H9 (cell line): ENCODE data around the gene FBL. TPM values are rescaled to one million over a fixed set of nuclear protein-coding genes. Genes with fewer than 3 reads are reported as not detected.

Experiments
- DNase-seq: peaks from one replicate; pipeline ENCODE4 v3.0.0-alpha.2; 2017
- H2AFZ ChIP-seq: one replicate; pipeline ENCODE4 v1.6.1; 2013; ENCODE audit warnings: mild to moderate bottlenecking, low read length, control low read depth, moderate library complexity
- H2AK5ac ChIP-seq: 2 replicates; pipeline ENCODE4 v1.6.1; 2013; ENCODE audit warnings: low read length, control low read depth, mixed read lengths; ENCODE audit not compliant: insufficient read length
- H2BK120ac ChIP-seq: one replicate; pipeline ENCODE4 v1.6.1; 2013; ENCODE audit warnings: low read depth, mild to moderate bottlenecking, low read length, control low read depth, inconsistent platforms; ENCODE audit not compliant: poor library complexity, severe bottlenecking
- H2BK12ac ChIP-seq: 2 replicates; pipeline ENCODE4 v1.6.1; 2013; ENCODE audit warnings: low read length, control low read depth, mixed read lengths, low read depth; ENCODE audit not compliant: insufficient read length
- H2BK15ac ChIP-seq: 2 replicates; pipeline ENCODE4 v1.6.1; 2013; ENCODE audit warnings: low read depth, low read length, control low read depth
- H2BK20ac ChIP-seq: one replicate; pipeline ENCODE4 v1.6.1; 2013; ENCODE audit warnings: low read depth, mild to moderate bottlenecking, low read length, control low read depth, inconsistent platforms; ENCODE audit not compliant: poor library complexity, severe bottlenecking
- H2BK5ac ChIP-seq: 2 replicates; pipeline ENCODE4 v1.6.1; 2013; ENCODE audit warnings: low read length, control low read depth, mixed read lengths; ENCODE audit not compliant: insufficient read length
- H3K14ac ChIP-seq: 2 replicates; pipeline ENCODE4 v1.6.1; 2013; ENCODE audit warnings: low read length, control low read depth; ENCODE audit not compliant: insufficient read depth
- H3K18ac ChIP-seq: 2 replicates; pipeline ENCODE4 v1.6.1; 2013; ENCODE audit warnings: low read depth, mild to moderate bottlenecking, mixed read lengths, low read length, control low read depth; ENCODE audit not compliant: insufficient read length
- H3K23ac ChIP-seq: 2 replicates; pipeline ENCODE4 v1.6.1; 2013; ENCODE audit warnings: low read length, control low read depth, mixed read lengths, low read depth; ENCODE audit not compliant: insufficient read length
- H3K23me2 ChIP-seq: 2 replicates; pipeline ENCODE4 v1.6.1; 2013; ENCODE audit warnings: low read depth, mild to moderate bottlenecking, mixed read lengths, low read length, control low read depth; ENCODE audit not compliant: insufficient read length, poor library complexity, severe bottlenecking
- H3K27ac ChIP-seq: 2 replicates; pipeline ENCODE4 v1.5.1; 2013; ENCODE audit warnings: low read length, control low read depth, mixed read lengths, low read depth; ENCODE audit not compliant: insufficient read length
- H3K27me3 ChIP-seq: 2 replicates; pipeline ENCODE4 v1.6.1; 2013; ENCODE audit warnings: low read length, control low read depth, inconsistent platforms; ENCODE audit not compliant: insufficient read depth
- H3K4ac ChIP-seq: 2 replicates; pipeline ENCODE4 v1.6.1; 2013; ENCODE audit warnings: low read depth, mild to moderate bottlenecking, control low read depth, inconsistent platforms, low read length, moderate library complexity
- H3K4me1 ChIP-seq: 2 replicates; pipeline ENCODE4 v1.6.1; 2013; ENCODE audit warnings: low read length, control low read depth, inconsistent platforms; ENCODE audit not compliant: insufficient read depth
- H3K4me2 ChIP-seq: 2 replicates; pipeline ENCODE4 v1.6.1; 2013; ENCODE audit warnings: low read length, control low read depth, mixed read lengths; ENCODE audit not compliant: insufficient read length, insufficient read depth
- H3K56ac ChIP-seq: 2 replicates; pipeline ENCODE4 v1.6.1; 2013; ENCODE audit warnings: low read depth, mild to moderate bottlenecking, mixed read lengths, low read length, control low read depth; ENCODE audit not compliant: insufficient read length
- H3K79me1 ChIP-seq: 2 replicates; pipeline ENCODE4 v1.6.1; 2013; ENCODE audit warnings: low read depth, mild to moderate bottlenecking, moderate library complexity, low read length, control low read depth, inconsistent platforms; ENCODE audit not compliant: insufficient read depth, poor library complexity, severe bottlenecking
- H3K79me2 ChIP-seq: 2 replicates; pipeline ENCODE4 v1.6.1; 2013; ENCODE audit warnings: low read length, control low read depth, inconsistent platforms; ENCODE audit not compliant: insufficient read depth
- H3K9ac ChIP-seq: 2 replicates; pipeline ENCODE4 v1.6.1; 2013; ENCODE audit warnings: low read length, control low read depth, mixed read lengths; ENCODE audit not compliant: insufficient read length; ENCODE audit errors: extremely low read depth
- H3K9me3 ChIP-seq: one replicate; pipeline ENCODE4 v1.6.1; 2013; ENCODE audit warnings: low read depth, low read length, inconsistent platforms; ENCODE audit not compliant: control insufficient read depth
- H3T11ph ChIP-seq: one replicate; pipeline ENCODE4 v1.6.1; 2013; ENCODE audit warnings: mild to moderate bottlenecking, low read length, control low read depth, inconsistent platforms
- H4K20me1 ChIP-seq: one replicate; pipeline ENCODE4 v1.6.1; 2013; ENCODE audit not compliant: control insufficient read depth, insufficient read length, insufficient read depth
- H4K5ac ChIP-seq: 2 replicates; pipeline ENCODE4 v1.6.1; 2013; ENCODE audit warnings: low read depth, mild to moderate bottlenecking, mixed read lengths, low read length, control low read depth; ENCODE audit not compliant: insufficient read length
- H4K8ac ChIP-seq: replicated peaks from 2 replicates; pipeline ENCODE4 v1.6.1; 2013; ENCODE audit warnings: low read length, control low read depth, mixed read lengths, low read depth; ENCODE audit not compliant: insufficient read length
- H4K91ac ChIP-seq: 2 replicates; pipeline ENCODE4 v1.6.1; 2013; ENCODE audit warnings: low read depth, mild to moderate bottlenecking, moderate library complexity, mixed read lengths, low read length, control low read depth; ENCODE audit not compliant: insufficient read length
- H3K27ac Mint-ChIP-seq, 3 experiments: 2 replicates in 2 of 3; 3 replicates in 1 of 3; pipeline ENCODE4 v1.8.0; 2020 to 2021; ENCODE audit warnings: mixed read lengths in 3 of 3, mild to moderate bottlenecking in 1 of 3, moderate library complexity in 1 of 3
- H3K27me3 Mint-ChIP-seq: 2 replicates; pipeline ENCODE4 v1.8.0; 2021; ENCODE audit warnings: low read depth, mild to moderate bottlenecking, moderate library complexity, mixed read lengths
- H3K36me3 Mint-ChIP-seq, 3 experiments: 2 replicates in 2 of 3; 3 replicates in 1 of 3; pipeline ENCODE4 v1.8.0; 2020 to 2021; ENCODE audit warnings: low read depth in 3 of 3, mixed read lengths in 3 of 3; ENCODE audit not compliant: insufficient read depth in 1 of 3
- H3K4me1 Mint-ChIP-seq, 2 experiments: 2 replicates each; pipeline ENCODE4 v1.8.0; 2020; ENCODE audit warnings: mixed read lengths in 2 of 2
- H3K4me3 Mint-ChIP-seq, 2 experiments: 2 replicates in 1 of 2; 3 replicates in 1 of 2; pipeline ENCODE4 v1.8.0; 2020 to 2021; ENCODE audit warnings: mild to moderate bottlenecking in 2 of 2, mixed read lengths in 2 of 2, moderate library complexity in 1 of 2
- H3K9me3 Mint-ChIP-seq, 2 experiments: 2 replicates in 1 of 2; 3 replicates in 1 of 2; pipeline ENCODE4 v1.8.0; 2020; ENCODE audit warnings: mild to moderate bottlenecking in 2 of 2, mixed read lengths in 2 of 2, moderate library complexity in 1 of 2
- microRNA-seq: library from miRNA; unstranded; fragments of <30 nt; microRNA quantifications from one replicate; pipeline ENCODE4, GENCODE V29; 2020; ENCODE audit warnings: borderline microRNAs expressed
- total RNA-seq: library from RNA; stranded (reverse); gene quantifications from 2 replicates; pipeline ENCODE4 v1.2.1, GENCODE V29; 2021
- TF ChIP-seq, protein P1 (sequence below): fragments of 200-600 bp; sonication (generic); conservative IDR thresholded peaks from 3 replicates; pipeline ENCODE4 v1.8.0; 2021; ENCODE audit warnings: antibody characterized with exemption, mild to moderate bottlenecking

Gene FBL
- total RNA-seq, 1 experiment from 2014 or later, result 625 TPM

DNA sequence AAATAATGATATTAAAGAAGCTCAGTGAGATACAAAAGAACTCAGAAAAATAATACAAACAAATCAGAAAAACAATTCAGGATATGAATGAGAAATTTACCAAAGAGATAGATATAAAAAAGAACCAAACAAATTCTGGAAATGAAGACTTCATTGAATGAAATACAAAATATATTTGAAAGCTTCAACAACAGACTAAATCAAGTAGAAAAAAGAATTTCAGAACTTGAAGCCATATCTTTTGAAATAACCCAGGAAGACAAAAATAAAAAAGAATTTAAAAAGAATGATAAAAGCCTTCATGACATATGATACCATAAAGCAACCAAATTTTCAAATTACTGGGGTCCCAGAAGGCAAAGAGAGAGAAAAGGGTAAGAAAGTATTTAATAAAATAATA lies 57.9 kb downstream of the FBL start:
- H2AK5ac ChIP-seq, result no peak overlapping the region
- no peak overlapping the region for H3K4ac ChIP-seq
- peaks cover 3% of the 10 kb centered on the region for H3K23me2 ChIP-seq
- no peak overlapping the region for H3K27ac ChIP-seq
- H2AFZ ChIP-seq, result no peak overlapping the region
- H4K91ac ChIP-seq, result no peak overlapping the region
- no peaks in the 10 kb centered on the region for H3K9me3 ChIP-seq
- TF ChIP-seq, protein P1, sequence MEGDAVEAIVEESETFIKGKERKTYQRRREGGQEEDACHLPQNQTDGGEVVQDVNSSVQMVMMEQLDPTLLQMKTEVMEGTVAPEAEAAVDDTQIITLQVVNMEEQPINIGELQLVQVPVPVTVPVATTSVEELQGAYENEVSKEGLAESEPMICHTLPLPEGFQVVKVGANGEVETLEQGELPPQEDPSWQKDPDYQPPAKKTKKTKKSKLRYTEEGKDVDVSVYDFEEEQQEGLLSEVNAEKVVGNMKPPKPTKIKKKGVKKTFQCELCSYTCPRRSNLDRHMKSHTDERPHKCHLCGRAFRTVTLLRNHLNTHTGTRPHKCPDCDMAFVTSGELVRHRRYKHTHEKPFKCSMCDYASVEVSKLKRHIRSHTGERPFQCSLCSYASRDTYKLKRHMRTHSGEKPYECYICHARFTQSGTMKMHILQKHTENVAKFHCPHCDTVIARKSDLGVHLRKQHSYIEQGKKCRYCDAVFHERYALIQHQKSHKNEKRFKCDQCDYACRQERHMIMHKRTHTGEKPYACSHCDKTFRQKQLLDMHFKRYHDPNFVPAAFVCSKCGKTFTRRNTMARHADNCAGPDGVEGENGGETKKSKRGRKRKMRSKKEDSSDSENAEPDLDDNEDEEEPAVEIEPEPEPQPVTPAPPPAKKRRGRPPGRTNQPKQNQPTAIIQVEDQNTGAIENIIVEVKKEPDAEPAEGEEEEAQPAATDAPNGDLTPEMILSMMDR, result no peak
- no peaks in the 10 kb centered on the region for H3K27me3 ChIP-seq
- H3K56ac ChIP-seq, result no peak overlapping the region
- H3K79me2 ChIP-seq, result no peaks in the 10 kb centered on the region
- no peak overlapping the region for H3K23ac ChIP-seq
- H2BK15ac ChIP-seq, result no peak overlapping the region
- H3K18ac ChIP-seq, result no peak overlapping the region
- peaks cover 4% of the 10 kb centered on the region for H3K27me3 Mint-ChIP-seq
- H4K5ac ChIP-seq, result no peak overlapping the region
- H2BK12ac ChIP-seq, result no peak overlapping the region
- H2BK5ac ChIP-seq, result no peak overlapping the region
- H3K9ac ChIP-seq, result no peak overlapping the region
- H2BK120ac ChIP-seq, result no peak overlapping the region
- H3T11ph ChIP-seq, result no peak overlapping the region
- no peak overlapping the region for H3K27ac Mint-ChIP-seq
- no peak overlapping the region for H3K14ac ChIP-seq
- H4K20me1 ChIP-seq, result no peaks in the 10 kb centered on the region
- peaks cover 0 to 2% of the 10 kb centered on the region in 2 experiments; a peak in 2 of 5 replicates for H3K9me3 Mint-ChIP-seq
- H2BK20ac ChIP-seq, result no peak overlapping the region
- no peaks in the 10 kb centered on the region for H3K4me1 ChIP-seq
- H3K4me3 Mint-ChIP-seq, result no peak overlapping the region
- DNase-seq, result no peak
- no peak overlapping the region for H3K4me2 ChIP-seq
- H3K36me3 Mint-ChIP-seq, result no peaks in the 10 kb centered on the region
- H3K4me1 Mint-ChIP-seq, result peaks cover 5 to 8% of the 10 kb centered on the region in 2 experiments
- H3K79me1 ChIP-seq, result no peaks in the 10 kb centered on the region
- no peak overlapping the region for H4K8ac ChIP-seq

Small RNAs within 50 kb of the gene (microRNA-seq; reads per million reads assigned to microRNA genes)
- gene MIR6719, result not detected

Other genes starting within 250 kb of the FBL start
- not detected in 2 replicates for gene LGALS13, start 243.9 kb downstream of the FBL start, total RNA-seq
- gene LGALS16, start 190.5 kb downstream of the FBL start, total RNA-seq, result not detected in 2 replicates
- not detected in 2 replicates for gene LGALS14, start 141.9 kb downstream of the FBL start, total RNA-seq
- 0.39 and 0.88 TPM in 2 replicates for gene CLC, start 108.3 kb downstream of the FBL start, total RNA-seq
- gene LEUTX, start 67.5 kb downstream of the FBL start, total RNA-seq, result not detected in 2 replicates
- 13.6 and 14.3 TPM in 2 replicates for gene DYRK1B, start 12.2 kb downstream of the FBL start, total RNA-seq
- 0.13 and 0.15 TPM in 2 replicates for gene FCGBP, start 88.3 kb upstream of the FBL start, total RNA-seq
- 111 and 119 TPM in 2 replicates for gene PSMC4, start 124.8 kb upstream of the FBL start, total RNA-seq
- 1.7 and 1.8 TPM in 2 replicates for gene ZNF546, start 150.7 kb upstream of the FBL start, total RNA-seq
- gene ZNF780B, start 209.9 kb upstream of the FBL start, total RNA-seq, result 23.3 and 31.9 TPM in 2 replicates
- 16.7 and 18.7 TPM in 2 replicates for gene ZNF780A, start 244.6 kb upstream of the FBL start, total RNA-seq